KMS-11 (cell line): ENCODE measurements around the gene FGF14.

Source experiments
- H2AFZ ChIP-seq: fragments of 200-600 bp; sonication (generic); 2 replicates; pipeline ENCODE4 v1.6.1; 2016; ENCODE audit warnings: antibody characterized with exemption, mixed run types, low read depth
- H3K27ac ChIP-seq: fragments of 200-600 bp; sonication (generic); 2 replicates; pipeline ENCODE4 v1.6.1; 2016; ENCODE audit warnings: mild to moderate bottlenecking, mixed run types
- H3K27me3 ChIP-seq: fragments of 200-600 bp; sonication (generic); 2 replicates; pipeline ENCODE4 v1.6.1; 2017; ENCODE audit warnings: mild to moderate bottlenecking, low read depth, mixed run types, moderate library complexity; ENCODE audit not compliant: insufficient read depth
- H3K36me3 ChIP-seq: fragments of 200-600 bp; sonication (generic); 2 replicates; pipeline ENCODE4 v1.6.1; 2017; ENCODE audit warnings: mild to moderate bottlenecking, mixed run types; ENCODE audit not compliant: insufficient read depth
- H3K4me1 ChIP-seq: fragments of 200-600 bp; sonication (generic); 2 replicates; pipeline ENCODE4 v1.6.1; 2016; ENCODE audit warnings: mild to moderate bottlenecking, low read depth, mixed run types; ENCODE audit not compliant: poor library complexity, severe bottlenecking
- H3K4me2 ChIP-seq: fragments of 200-600 bp; sonication (generic); 2 replicates; pipeline ENCODE4 v1.7.0; 2016; ENCODE audit warnings: mild to moderate bottlenecking, mixed run types
- H3K4me3 ChIP-seq: fragments of 200-600 bp; sonication (generic); IDR thresholded peaks from 2 replicates; pipeline ENCODE4 v1.6.1; 2017; ENCODE audit warnings: low read depth, low read length, mixed read lengths; ENCODE audit not compliant: insufficient read depth
- H3K79me2 ChIP-seq: fragments of 200-600 bp; sonication (generic); 2 replicates; pipeline ENCODE4 v1.6.1; 2016; ENCODE audit warnings: low read depth, mixed run types; ENCODE audit not compliant: insufficient read depth
- H3K9ac ChIP-seq: fragments of 200-600 bp; sonication (generic); 2 replicates; pipeline ENCODE4 v1.6.1; 2016; ENCODE audit warnings: mild to moderate bottlenecking, mixed run types
- H4K20me1 ChIP-seq: fragments of 200-600 bp; sonication (generic); 2 replicates; pipeline ENCODE4 v1.6.1; 2016; ENCODE audit warnings: mild to moderate bottlenecking, mixed run types; ENCODE audit not compliant: insufficient read depth
- TF ChIP-seq, protein P1 (sequence below): fragments of 200-600 bp; sonication (generic); conservative IDR thresholded peaks from 2 replicates; pipeline ENCODE4 v1.6.1; 2017; ENCODE audit warnings: low read depth, mild to moderate bottlenecking, antibody characterized with exemption, low read length, moderate library complexity, mixed read lengths

The FGF14 gene

DNA sequence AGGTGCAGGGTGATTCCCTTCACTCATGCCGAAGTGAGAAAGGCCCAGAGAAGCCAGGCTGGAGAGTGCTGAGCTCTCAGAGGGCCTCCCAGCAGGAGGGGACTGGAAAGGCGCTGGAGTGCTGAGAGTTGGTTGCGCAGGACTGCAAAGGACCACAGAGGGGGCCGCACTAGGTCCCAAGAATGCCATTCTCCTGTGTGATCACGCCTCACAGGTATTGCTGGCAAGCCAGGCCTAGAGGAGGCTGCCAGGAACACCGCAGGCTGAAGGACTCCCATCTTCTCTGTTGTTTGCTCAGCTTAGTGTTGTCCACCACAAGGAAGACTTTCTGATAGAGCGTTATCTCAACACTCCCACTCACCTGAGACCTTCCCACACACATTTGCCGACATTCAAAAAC lies 165.0 kb downstream of the FGF14 start:
- Histone ChIP-seq H3K9ac (no peak overlapping the region), H4K20me1 (no peaks in the 10 kb centered on the region), H2AFZ (no peak overlapping the region), H3K36me3 (no peaks in the 10 kb centered on the region), H3K27ac (no peak overlapping the region), H3K4me3 (no peak overlapping the region), H3K27me3 (no peaks in the 10 kb centered on the region), H3K79me2 (no peaks in the 10 kb centered on the region), H3K4me1 (no peaks in the 10 kb centered on the region), H3K4me2 (no peak overlapping the region)
- TF ChIP-seq, protein P1, sequence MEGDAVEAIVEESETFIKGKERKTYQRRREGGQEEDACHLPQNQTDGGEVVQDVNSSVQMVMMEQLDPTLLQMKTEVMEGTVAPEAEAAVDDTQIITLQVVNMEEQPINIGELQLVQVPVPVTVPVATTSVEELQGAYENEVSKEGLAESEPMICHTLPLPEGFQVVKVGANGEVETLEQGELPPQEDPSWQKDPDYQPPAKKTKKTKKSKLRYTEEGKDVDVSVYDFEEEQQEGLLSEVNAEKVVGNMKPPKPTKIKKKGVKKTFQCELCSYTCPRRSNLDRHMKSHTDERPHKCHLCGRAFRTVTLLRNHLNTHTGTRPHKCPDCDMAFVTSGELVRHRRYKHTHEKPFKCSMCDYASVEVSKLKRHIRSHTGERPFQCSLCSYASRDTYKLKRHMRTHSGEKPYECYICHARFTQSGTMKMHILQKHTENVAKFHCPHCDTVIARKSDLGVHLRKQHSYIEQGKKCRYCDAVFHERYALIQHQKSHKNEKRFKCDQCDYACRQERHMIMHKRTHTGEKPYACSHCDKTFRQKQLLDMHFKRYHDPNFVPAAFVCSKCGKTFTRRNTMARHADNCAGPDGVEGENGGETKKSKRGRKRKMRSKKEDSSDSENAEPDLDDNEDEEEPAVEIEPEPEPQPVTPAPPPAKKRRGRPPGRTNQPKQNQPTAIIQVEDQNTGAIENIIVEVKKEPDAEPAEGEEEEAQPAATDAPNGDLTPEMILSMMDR = no peak

DNA sequence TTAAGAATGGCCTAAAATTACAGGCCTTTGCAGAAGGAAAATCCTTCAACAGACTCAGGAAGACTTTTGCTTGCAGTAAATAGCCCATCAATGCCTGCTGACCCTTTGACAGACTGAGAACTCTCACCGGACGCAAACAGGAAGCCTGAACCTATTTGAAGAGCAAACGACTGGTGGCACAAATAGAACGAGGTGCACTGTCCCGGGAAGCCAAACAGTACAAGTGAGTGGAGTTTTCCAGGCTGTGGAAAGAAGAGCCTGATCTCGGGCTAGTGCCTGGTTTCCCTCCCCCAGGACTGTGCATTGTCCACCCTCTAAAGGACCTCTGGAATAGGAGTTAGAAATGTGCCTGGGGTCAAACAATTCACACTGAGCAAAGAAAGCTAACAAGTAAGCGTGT lies 165.5 kb downstream of the FGF14 start:
- Histone ChIP-seq H3K27ac (no peak overlapping the region), H3K4me1 (no peaks in the 10 kb centered on the region), H3K4me2 (no peak overlapping the region), H3K27me3 (no peaks in the 10 kb centered on the region), H4K20me1 (no peaks in the 10 kb centered on the region), H2AFZ (no peak overlapping the region), H3K79me2 (no peaks in the 10 kb centered on the region), H3K36me3 (no peaks in the 10 kb centered on the region), H3K9ac (no peak overlapping the region), H3K4me3 (no peak overlapping the region)
- TF ChIP-seq, protein P1 = no peak

DNA sequence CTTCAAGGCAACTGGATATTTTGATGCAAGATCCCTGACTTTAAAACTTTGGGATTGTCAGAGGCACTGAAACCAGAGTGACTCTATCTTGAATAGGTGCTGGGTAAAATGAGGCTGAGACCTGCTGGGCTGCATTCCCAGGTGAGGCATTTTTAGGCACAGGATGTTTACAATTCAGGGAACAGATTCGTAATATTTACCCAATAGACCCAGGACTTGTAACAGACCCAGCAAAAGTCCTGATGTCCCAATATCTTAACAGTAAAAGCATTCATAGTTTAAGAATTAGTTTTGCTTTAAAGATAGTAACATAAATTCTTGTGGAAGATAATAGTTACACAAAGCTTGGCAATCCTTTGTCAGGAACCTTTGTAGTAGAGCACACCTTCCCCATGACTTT lies 166.2 kb downstream of the FGF14 start:
- Histone ChIP-seq H3K27ac (no peak overlapping the region), H3K9ac (no peak overlapping the region), H3K36me3 (no peaks in the 10 kb centered on the region), H3K4me2 (no peak overlapping the region), H2AFZ (no peak overlapping the region), H3K4me1 (no peaks in the 10 kb centered on the region), H3K79me2 (no peaks in the 10 kb centered on the region), H3K4me3 (no peak overlapping the region), H4K20me1 (no peaks in the 10 kb centered on the region), H3K27me3 (no peaks in the 10 kb centered on the region)
- TF ChIP-seq, protein P1 = no peak

DNA sequence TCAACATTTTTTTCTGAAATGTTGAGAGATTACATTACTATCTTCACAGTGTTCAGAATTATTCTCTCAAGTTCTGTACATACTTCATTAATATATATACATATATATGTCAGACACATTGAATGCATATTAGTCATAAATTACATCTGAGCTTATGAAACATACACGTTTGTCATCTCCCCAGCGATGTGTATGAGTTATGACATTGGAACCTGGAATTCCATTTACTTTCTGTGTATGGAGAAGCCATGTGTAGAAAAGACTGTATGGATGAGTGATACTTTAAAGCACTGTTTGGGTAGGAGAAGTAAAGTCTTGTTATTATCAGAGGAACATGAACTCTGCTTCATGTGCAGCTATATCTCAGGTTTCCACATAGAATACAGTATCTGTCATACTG lies 167.2 kb downstream of the FGF14 start:
- H3K9ac ChIP-seq = no peak overlapping the region
- H3K36me3 ChIP-seq = no peaks in the 10 kb centered on the region
- H3K79me2 ChIP-seq = no peaks in the 10 kb centered on the region
- H3K4me3 ChIP-seq = no peak overlapping the region
- H4K20me1 ChIP-seq = no peaks in the 10 kb centered on the region
- H3K4me1 ChIP-seq = no peaks in the 10 kb centered on the region
- no peak overlapping the region for H3K27ac ChIP-seq
- H3K27me3 ChIP-seq = no peaks in the 10 kb centered on the region
- TF ChIP-seq, protein P1 = no peak
- no peak overlapping the region for H2AFZ ChIP-seq
- no peak overlapping the region for H3K4me2 ChIP-seq
